ENCODE measurements around the gene ZRANB2. TPM values are rescaled to one million over a fixed set of nuclear protein-coding genes. Genes with fewer than 3 reads are reported as not detected.

ZRANB2 gene
- total and polyA plus RNA-seq, 10 of the 15 experiments (the other 5 are each of a cell fraction or from before 2014, with no cell fraction given), result 68.4 to 189 (median 138) TPM

DNA sequence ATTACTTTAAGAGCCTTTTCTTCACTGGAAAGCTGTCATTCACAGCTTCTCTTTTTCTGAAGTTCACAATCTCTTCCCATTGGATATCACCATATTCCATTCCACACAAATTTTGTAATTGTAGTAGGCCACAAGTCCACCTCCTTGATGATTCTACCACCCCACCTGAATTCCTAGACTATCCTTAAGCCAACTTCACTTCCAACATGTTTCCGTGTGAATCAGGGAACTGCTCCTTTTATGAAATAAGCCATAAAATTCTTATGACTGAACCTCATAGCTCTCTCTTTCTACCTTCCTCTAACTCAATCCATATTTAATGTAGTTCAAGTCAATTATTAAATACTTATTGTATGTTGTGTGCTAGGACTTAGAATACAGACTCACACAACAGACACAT lies 16.6 kb upstream of the ZRANB2 start (continued):
- TF ChIP-seq SP1 (IDR thresholded peaks at IDR 0.05; ENCODE audit: low read depth, low read length), result no peak
- TF ChIP-seq, protein P1, sequence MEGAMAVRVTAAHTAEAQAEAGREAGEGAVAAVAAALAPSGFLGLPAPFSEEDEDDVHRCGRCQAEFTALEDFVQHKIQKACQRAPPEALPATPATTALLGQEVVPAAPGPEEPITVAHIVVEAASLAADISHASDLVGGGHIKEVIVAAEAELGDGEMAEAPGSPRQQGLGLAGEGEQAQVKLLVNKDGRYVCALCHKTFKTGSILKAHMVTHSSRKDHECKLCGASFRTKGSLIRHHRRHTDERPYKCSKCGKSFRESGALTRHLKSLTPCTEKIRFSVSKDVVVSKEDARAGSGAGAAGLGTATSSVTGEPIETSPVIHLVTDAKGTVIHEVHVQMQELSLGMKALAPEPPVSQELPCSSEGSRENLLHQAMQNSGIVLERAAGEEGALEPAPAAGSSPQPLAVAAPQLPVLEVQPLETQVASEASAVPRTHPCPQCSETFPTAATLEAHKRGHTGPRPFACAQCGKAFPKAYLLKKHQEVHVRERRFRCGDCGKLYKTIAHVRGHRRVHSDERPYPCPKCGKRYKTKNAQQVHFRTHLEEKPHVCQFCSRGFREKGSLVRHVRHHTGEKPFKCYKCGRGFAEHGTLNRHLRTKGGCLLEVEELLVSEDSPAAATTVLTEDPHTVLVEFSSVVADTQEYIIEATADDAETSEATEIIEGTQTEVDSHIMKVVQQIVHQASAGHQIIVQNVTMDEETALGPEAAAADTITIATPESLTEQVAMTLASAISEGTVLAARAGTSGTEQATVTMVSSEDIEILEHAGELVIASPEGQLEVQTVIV (IDR thresholded peaks at IDR 0.05; ENCODE audit: borderline replicate concordance, partially characterized antibody), result no peak
- TF ChIP-seq, protein P2, sequence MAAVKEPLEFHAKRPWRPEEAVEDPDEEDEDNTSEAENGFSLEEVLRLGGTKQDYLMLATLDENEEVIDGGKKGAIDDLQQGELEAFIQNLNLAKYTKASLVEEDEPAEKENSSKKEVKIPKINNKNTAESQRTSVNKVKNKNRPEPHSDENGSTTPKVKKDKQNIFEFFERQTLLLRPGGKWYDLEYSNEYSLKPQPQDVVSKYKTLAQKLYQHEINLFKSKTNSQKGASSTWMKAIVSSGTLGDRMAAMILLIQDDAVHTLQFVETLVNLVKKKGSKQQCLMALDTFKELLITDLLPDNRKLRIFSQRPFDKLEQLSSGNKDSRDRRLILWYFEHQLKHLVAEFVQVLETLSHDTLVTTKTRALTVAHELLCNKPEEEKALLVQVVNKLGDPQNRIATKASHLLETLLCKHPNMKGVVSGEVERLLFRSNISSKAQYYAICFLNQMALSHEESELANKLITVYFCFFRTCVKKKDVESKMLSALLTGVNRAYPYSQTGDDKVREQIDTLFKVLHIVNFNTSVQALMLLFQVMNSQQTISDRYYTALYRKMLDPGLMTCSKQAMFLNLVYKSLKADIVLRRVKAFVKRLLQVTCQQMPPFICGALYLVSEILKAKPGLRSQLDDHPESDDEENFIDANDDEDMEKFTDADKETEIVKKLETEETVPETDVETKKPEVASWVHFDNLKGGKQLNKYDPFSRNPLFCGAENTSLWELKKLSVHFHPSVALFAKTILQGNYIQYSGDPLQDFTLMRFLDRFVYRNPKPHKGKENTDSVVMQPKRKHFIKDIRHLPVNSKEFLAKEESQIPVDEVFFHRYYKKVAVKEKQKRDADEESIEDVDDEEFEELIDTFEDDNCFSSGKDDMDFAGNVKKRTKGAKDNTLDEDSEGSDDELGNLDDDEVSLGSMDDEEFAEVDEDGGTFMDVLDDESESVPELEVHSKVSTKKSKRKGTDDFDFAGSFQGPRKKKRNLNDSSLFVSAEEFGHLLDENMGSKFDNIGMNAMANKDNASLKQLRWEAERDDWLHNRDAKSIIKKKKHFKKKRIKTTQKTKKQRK (IDR thresholded peaks at IDR 0.05; ENCODE audit: low read depth, low read length), result no peak
- TF ChIP-seq POLR2A (IDR thresholded peaks at IDR 0.05; ENCODE audit: low read depth, low read length), result no peak
- TF ChIP-seq EGR1 (IDR thresholded peaks at IDR 0.05; ENCODE audit: borderline replicate concordance in 1 of 2, low read depth in 2 of 2, low read length in 2 of 2), result no peak

DNA sequence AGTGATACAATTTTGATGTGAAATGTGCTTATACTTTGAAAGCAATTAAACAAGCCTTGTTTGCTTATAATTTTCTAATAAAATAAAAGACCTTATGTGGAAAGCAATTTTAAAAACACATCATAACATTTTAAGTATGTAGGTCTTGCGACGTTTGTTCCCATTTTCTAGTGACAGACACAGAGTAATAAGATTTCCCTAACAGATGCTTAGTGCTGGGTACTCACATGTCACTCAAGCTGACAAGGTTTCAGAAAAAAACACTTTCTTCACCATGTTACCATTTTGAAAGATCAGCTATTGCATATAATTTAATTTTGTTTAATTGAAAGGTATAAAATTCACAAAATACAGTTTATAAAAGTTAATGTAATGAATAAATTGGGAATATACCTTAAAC lies 14.1 kb upstream of the ZRANB2 start:
- no TSS peak for BruUV-seq (replicated peaks)
- no peak for TF ChIP-seq SUPT20H (IDR thresholded peaks at IDR 0.05; ENCODE audit: borderline replicate concordance, control insufficient read depth, low read depth, low read length)
- TF ChIP-seq ETV6 (conservative IDR thresholded peaks at IDR 0.05 in 1 of 2, IDR thresholded peaks at IDR 0.05 in 1 of 2; ENCODE audit: borderline replicate concordance in 1 of 2, low read depth in 1 of 2), result no peak
- TF ChIP-seq WRNIP1 (IDR thresholded peaks at IDR 0.05; ENCODE audit: borderline replicate concordance, low read depth, low read length), result no peak
- no peak for TF ChIP-seq ZNF622 (IDR thresholded peaks at IDR 0.05)
- no peak for TF ChIP-seq ZZZ3 (IDR thresholded peaks at IDR 0.05; ENCODE audit: control insufficient read depth, insufficient read length, low read depth)
- TF ChIP-seq, protein P3, sequence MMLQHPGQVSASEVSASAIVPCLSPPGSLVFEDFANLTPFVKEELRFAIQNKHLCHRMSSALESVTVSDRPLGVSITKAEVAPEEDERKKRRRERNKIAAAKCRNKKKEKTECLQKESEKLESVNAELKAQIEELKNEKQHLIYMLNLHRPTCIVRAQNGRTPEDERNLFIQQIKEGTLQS (IDR thresholded peaks at IDR 0.05; ENCODE audit: borderline replicate concordance, extremely low read depth, low read depth, low read length), result no peak
- no peak for TF ChIP-seq RCOR1 (conservative IDR thresholded peaks at IDR 0.05; ENCODE audit: low read depth, low read length)
- no peak for TF ChIP-seq SMAD5 (IDR thresholded peaks at IDR 0.05; ENCODE audit: low read depth)
- TF ChIP-seq, protein P4, sequence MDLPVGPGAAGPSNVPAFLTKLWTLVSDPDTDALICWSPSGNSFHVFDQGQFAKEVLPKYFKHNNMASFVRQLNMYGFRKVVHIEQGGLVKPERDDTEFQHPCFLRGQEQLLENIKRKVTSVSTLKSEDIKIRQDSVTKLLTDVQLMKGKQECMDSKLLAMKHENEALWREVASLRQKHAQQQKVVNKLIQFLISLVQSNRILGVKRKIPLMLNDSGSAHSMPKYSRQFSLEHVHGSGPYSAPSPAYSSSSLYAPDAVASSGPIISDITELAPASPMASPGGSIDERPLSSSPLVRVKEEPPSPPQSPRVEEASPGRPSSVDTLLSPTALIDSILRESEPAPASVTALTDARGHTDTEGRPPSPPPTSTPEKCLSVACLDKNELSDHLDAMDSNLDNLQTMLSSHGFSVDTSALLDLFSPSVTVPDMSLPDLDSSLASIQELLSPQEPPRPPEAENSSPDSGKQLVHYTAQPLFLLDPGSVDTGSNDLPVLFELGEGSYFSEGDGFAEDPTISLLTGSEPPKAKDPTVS (IDR thresholded peaks at IDR 0.05; ENCODE audit: low read depth, low read length), result no peak
- TF ChIP-seq YY1 (IDR thresholded peaks at IDR 0.05; ENCODE audit: low read depth, low read length), result no peak

More for the DNA sequence above, 14.1 kb upstream of the ZRANB2 start:
- no peak overlapping the region for H2AFZ ChIP-seq (ENCODE audit: control insufficient read depth, low read depth, low read length)
- ChIA-PET RAD21 (ENCODE audit: unreplicated experiment) (no interaction called here), POLR2A (interaction anchor here (0.5 kb wide), 1 partner anchor 919 kb away, joined by 8 read pairs; no protein-coding TSS in a partner anchor), CTCF (interaction anchor here (0.8 to 2.8 kb wide), 3 partner anchors 270 to 943 kb away, joined by 3 to 10 read pairs (median 7); no protein-coding TSS in a partner anchor), SMC1A (ENCODE audit: uncharacterized antibody, unreplicated experiment) (interaction anchor here (1.2 to 1.5 kb wide), 2 partner anchors 10 to 102 kb away, joined by 3 to 7 read pairs; no protein-coding TSS in a partner anchor)
- no peaks in the 10 kb centered on the region for H3K4me1 ChIP-seq (ENCODE audit: control insufficient read depth, insufficient read depth, low read length)
- 79% methylated on average over 2 of the region's 2 CpGs for WGBS (ENCODE audit: insufficient coverage, insufficient replicate concordance, low lambda C conversion rate, missing lambda C conversion rate)
- H3K27me3 ChIP-seq (replicated peaks in 1 of 2; ENCODE audit: control insufficient read depth in 2 of 2, insufficient read depth in 2 of 2, low read length in 1 of 2), result no peaks in the 10 kb centered on the region
- H3K27ac ChIP-seq (ENCODE audit: control insufficient read depth, insufficient read depth), result no peak overlapping the region
- H3K4me3 ChIP-seq, result no peak overlapping the region
- in situ Hi-C loops (cut with MboI) (loop anchor here (25.0 kb wide), 1 partner anchor 942 kb away; no protein-coding TSS in a partner anchor), intact Hi-C loops (cut with micrococcal nuclease; ENCODE audit: unreplicated experiment) (loop anchor here (5.0 kb wide), 2 partner anchors 427 to 942 kb away; no protein-coding TSS in a partner anchor)
- no peak overlapping the region for H3K9ac ChIP-seq (ENCODE audit: control insufficient read depth, insufficient read depth, low read length)
- no peak for ATAC-seq
- no peaks in the 10 kb centered on the region for H3K36me3 ChIP-seq (ENCODE audit: control insufficient read depth in 2 of 2, insufficient read depth in 2 of 2, low read length in 1 of 2)
- no peak for FAIRE-seq
- DNase-seq (ENCODE audit: low read depth, low spot score), result no peak
- H4K20me1 ChIP-seq (ENCODE audit: control insufficient read depth, insufficient read depth), result no peaks in the 10 kb centered on the region
- no peaks in the 10 kb centered on the region for H3K79me2 ChIP-seq (ENCODE audit: control insufficient read depth, insufficient read depth, low read length)
- H3K4me2 ChIP-seq (ENCODE audit: control insufficient read depth, insufficient read depth), result no peak overlapping the region
- no peaks in the 10 kb centered on the region for H3K9me3 ChIP-seq (replicated peaks; ENCODE audit: control insufficient read depth, insufficient read depth, low read length)

Data from GM12878 (cell line).